ENCODE data around the gene PRR29. TPM values are rescaled to one million over a fixed set of nuclear protein-coding genes. Genes with fewer than 3 reads are reported as not detected.

PRR29 gene
- total RNA-seq, result 2.8 and 3.7 TPM in 2 replicates
- long read RNA-seq, result 0 reads

DNA sequence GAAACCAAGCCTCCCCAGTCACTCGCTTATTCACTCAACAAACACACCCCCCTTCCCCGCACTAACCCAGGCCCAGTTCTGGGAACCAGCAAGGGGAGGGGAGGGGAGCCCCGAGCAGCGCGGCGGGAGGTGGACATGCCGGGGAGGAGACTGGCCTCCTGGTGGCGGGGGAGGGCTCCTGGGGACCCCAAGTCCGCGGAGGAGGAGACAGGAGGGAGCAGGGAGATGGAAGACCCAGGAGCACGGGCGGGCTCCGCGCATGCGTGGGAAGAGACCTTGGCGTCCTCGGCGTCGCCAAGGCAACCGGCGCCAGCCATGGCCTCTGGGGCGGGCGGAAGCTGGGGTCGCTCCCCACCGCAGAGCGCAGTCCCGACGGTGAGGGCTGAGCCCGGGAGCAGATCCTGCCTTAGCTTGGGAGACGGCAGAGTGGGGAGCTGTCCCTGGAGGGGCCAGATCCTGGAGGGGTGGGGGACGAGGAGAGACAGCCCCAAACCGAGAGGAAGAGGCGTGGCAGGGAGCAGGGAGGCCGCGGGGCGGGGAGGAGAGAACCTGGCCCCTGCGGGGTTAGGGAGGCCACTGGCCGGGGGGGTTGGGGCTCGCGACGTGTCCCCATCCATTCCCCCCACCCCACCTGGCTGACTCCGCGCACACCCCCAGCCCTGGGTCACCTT is at the start of gene PRR29:
Gene PRR29, plus strand, starts transcription at position 302 of the 671 bp plus-strand sequence. Its CDS starts 14 bp downstream, at position 316.
- Mint-ChIP-seq H3K4me3 (ENCODE audit: low read depth) (peak within 1 kb of the TSS; percentile 88), H3K4me1 (ENCODE audit: low read depth) (peaks cover 1% of the 10 kb centered on the region), H3K27ac (no peak within 1 kb of the TSS), H3K36me3 (ENCODE audit: insufficient read depth) (no peaks in the 10 kb centered on the region), H3K27me3 (peaks cover 46% of the 10 kb centered on the region), H3K9me3 (ENCODE audit: low read depth) (no peaks in the 10 kb centered on the region)
- TF ChIP-seq, protein P1, sequence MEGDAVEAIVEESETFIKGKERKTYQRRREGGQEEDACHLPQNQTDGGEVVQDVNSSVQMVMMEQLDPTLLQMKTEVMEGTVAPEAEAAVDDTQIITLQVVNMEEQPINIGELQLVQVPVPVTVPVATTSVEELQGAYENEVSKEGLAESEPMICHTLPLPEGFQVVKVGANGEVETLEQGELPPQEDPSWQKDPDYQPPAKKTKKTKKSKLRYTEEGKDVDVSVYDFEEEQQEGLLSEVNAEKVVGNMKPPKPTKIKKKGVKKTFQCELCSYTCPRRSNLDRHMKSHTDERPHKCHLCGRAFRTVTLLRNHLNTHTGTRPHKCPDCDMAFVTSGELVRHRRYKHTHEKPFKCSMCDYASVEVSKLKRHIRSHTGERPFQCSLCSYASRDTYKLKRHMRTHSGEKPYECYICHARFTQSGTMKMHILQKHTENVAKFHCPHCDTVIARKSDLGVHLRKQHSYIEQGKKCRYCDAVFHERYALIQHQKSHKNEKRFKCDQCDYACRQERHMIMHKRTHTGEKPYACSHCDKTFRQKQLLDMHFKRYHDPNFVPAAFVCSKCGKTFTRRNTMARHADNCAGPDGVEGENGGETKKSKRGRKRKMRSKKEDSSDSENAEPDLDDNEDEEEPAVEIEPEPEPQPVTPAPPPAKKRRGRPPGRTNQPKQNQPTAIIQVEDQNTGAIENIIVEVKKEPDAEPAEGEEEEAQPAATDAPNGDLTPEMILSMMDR (IDR thresholded peaks at IDR 0.05; ENCODE audit: unreplicated experiment), result no peak
- peak; percentile 70 for DNase-seq (ENCODE audit: low spot score, unreplicated experiment)

DNA sequence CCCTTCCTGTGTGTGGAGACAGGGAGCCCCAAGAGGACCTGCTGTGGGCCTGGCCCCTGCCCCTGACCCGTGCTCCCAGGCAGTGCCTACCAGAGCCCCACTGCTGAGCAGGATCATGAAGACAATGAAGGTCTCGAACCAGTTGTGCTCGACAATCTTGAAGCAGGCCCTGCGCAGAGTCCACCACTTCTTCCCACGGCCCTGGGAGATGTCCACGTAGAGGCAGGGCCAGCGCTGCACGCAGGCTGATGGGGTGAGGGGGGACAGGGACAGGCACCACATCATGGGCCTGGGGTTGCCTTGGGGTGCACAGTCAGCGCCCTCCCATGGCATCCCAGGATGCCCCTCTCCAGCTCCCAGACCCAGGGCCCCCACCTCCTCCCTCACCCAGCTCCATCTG is 49.6 kb upstream of the PRR29 start:
- H3K27ac Mint-ChIP-seq, result no peak overlapping the region
- H3K36me3 Mint-ChIP-seq (ENCODE audit: insufficient read depth), result no peaks in the 10 kb centered on the region
- H3K27me3 Mint-ChIP-seq, result peaks cover 9% of the 10 kb centered on the region
- no peak for DNase-seq (ENCODE audit: low spot score, unreplicated experiment)
- no peaks in the 10 kb centered on the region for H3K9me3 Mint-ChIP-seq (ENCODE audit: low read depth)
- H3K4me1 Mint-ChIP-seq (ENCODE audit: low read depth), result no peaks in the 10 kb centered on the region
- TF ChIP-seq, protein P1 (IDR thresholded peaks at IDR 0.05; ENCODE audit: unreplicated experiment), result no peak
- no peak overlapping the region for H3K4me3 Mint-ChIP-seq (ENCODE audit: low read depth)

DNA sequence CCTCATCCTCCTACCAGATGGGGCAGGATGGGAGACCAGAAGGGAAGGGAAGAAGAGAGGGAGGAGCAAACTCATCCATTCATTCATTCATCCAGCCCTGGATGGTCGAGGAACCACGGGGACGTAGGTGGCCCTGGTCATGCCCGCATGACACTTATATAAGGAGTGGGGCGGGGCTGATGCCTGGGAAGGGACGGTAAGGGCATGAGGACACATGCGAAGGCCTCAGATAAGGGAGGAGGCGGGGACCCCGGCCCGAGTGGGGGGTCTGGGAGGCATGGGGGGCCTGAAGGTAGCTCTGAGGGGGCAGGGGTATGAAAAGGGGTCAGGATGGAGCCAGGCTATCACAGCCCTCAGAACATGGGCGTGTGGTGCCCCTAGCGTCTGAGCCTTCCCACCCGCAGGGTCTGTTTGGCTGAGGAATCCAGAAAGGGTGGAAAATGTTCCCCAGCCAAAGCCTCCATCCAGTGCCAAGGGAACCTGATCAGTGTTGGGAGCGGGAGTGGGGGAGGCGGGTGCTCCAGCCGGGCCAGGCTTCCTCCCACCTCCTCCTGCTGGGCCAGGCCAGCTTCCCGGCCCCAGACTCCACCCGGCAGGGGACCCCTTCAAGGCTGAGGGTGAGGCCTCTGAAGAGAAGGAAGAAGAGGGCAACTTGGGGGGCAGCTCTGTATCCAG is 48.4 kb upstream of the PRR29 start:
- Mint-ChIP-seq H3K36me3 (ENCODE audit: insufficient read depth) (no peaks in the 10 kb centered on the region), H3K27me3 (peaks cover 13% of the 10 kb centered on the region), H3K4me3 (ENCODE audit: low read depth) (no peak overlapping the region), H3K27ac (no peak overlapping the region), H3K9me3 (ENCODE audit: low read depth) (no peaks in the 10 kb centered on the region), H3K4me1 (ENCODE audit: low read depth) (no peaks in the 10 kb centered on the region)
- DNase-seq (ENCODE audit: low spot score, unreplicated experiment), result no peak
- TF ChIP-seq, protein P1 (IDR thresholded peaks at IDR 0.05; ENCODE audit: unreplicated experiment), result no peak

GRCh38 chr17:63950940-63951907 is 46.9 kb upstream of the PRR29 start:
- Mint-ChIP-seq H3K27me3 (peaks cover 16% of the 10 kb centered on the region), H3K36me3 (ENCODE audit: insufficient read depth) (no peaks in the 10 kb centered on the region), H3K4me3 (ENCODE audit: low read depth) (no peak overlapping the region), H3K4me1 (ENCODE audit: low read depth) (no peaks in the 10 kb centered on the region), H3K9me3 (ENCODE audit: low read depth) (no peaks in the 10 kb centered on the region), H3K27ac (peak overlapping the region; percentile 53)
- DNase-seq (ENCODE audit: low spot score, unreplicated experiment), result peak; percentile 58
- TF ChIP-seq, protein P1 (IDR thresholded peaks at IDR 0.05; ENCODE audit: unreplicated experiment), result peak; percentile 72

Measured in progenitor cell of endocrine pancreas (in vitro differentiated cells).